SKM-1 (cell line): Measurements from ENCODE around the gene MEMO1.
"Not testable (repeated sequence)": the region's sequence is repeated elsewhere in the genome, so short reads cannot be mapped to it uniquely, and the experiment has no call there.

Experiments
- DNase-seq: peaks from one replicate; lab custom pipeline; 2025; ENCODE audit not compliant: unreplicated experiment; lab: John Stamatoyannopoulos, UW

MEMO1 gene

GRCh38 chr2:31998731-31999383, 12.0 kb downstream of the MEMO1 start:
- DNase-seq = no peak

DNA sequence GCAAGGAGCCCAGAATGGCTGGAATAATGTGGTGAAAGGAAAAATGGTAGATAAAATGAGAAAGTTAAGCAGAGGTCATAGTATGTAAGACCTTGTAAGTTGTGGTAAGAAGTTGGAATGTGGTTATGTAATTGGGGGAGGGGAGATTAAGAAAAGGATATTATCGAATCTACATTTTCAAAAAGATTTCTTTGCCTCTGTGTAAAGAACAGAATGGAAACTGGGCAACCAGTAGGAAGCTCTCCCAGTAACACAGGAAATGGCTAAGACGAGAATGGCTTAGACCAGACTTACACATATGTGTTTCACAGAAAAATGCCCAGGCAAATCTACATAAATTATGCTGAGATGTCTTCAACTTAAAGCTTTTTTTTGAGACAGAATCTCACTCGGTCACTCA, 13.2 kb downstream of the MEMO1 start:
- DNase-seq = no peak

GRCh38 chr2:31996571-31997150, 14.1 kb downstream of the MEMO1 start:
- no peak for DNase-seq

- no peak for DNase-seq
These were observed 17.9 kb downstream of the MEMO1 start for GRCh38 chr2:31992934-31993333.

DNA sequence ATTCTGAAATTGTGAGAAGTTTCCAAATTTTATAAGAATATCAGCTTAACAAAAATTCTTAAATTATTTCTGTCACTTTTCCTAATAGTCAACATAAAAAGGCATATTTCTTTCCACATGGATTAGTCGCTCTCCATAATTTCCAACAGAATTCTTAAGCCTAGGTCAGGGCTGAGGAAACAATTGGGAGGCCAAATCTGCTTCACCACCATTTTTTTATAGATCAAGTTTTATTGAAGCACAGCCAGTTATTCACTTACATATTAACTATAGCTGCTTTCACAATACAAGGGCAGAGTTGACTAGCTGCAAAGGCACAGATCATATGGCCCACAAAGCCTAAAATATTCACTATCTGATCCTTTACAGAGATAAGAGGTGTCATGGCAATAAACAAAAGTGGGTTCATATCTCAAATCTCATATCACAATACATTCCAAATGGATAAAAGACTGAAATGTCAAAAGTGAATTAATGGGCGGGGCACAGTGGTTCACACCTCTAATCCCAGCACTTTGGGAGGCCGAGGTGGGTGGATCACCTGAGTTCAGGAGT, 18.7 kb downstream of the MEMO1 start:
- no peak for DNase-seq

DNA sequence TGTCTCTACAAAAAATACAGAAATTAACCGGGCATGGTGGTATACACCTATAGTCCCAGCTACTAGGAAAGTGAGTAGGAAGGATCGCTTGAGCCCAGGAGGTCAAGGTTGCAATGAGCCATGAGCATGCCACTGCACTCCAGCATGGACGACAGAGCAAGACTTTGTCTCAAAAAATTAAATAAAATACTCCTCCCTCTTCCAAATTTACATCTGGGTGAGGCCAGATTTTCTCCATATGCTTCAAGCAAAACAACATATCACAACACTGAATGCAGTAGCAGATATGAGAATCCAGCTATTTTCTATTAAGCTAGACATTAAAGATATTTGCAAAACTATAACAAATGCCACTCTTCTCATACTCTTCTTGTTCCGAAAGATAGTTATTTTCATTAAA, 20.9 kb downstream of the MEMO1 start:
- no peak for DNase-seq

GRCh38 chr2:31987454-31988220, 23.2 kb downstream of the MEMO1 start:
- DNase-seq = no peak

- no peak for DNase-seq
These were observed 23.9 kb downstream of the MEMO1 start for GRCh38 chr2:31986906-31987305.

DNA sequence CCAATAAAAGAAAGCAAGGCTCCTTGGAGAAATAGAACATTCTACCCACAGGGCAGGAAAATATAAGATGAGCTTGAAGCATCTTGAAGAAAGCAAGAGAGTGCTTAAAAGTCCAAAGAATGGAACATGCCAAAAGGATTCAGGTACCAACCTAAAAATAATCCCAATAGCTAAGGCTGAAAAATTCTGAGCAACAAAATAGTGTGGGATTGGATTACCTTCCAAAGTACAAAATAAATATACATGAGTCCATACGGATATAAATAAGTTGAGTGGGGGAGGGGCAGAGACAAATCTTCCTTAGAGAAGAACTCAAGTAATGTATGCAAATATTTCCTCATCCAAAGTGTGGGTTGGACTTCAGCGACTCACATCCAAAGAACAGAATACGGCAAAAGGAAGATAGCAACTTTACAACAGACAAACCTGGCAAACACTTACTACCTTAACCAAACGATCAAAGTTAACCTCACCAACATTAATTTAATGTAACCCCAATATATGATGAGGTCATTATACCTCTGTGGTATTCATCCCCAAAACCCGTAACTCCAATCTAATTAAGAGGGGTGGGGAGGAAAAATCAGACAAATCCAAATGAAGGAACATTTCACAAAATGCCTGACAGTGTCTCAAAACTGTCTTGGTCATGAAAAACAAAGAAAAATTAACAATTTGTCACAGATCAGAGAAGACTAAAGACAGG, 26.9 kb downstream of the MEMO1 start:
- no peak for DNase-seq

- peak; percentile 25 for DNase-seq
These were observed 30.0 kb downstream of the MEMO1 start for GRCh38 chr2:31980674-31981356.

DNA sequence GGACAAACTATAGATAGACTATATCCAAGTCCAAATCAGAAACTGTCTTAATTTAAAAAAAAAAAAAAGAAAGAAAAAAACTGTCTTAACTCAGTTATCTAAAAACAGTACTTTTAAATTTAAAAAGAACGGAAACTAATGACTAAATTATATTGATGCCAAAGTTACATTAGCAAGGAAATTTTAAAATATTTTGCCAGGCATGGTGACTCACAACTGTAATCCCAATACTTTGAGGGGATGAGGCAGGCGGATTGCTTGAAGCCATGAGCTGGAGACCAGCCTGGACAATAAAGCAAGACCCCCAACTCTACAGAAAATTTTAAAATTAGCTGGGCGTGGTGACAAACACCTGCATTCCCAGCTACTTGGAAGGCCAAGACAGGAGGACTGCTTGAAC, 30.9 kb downstream of the MEMO1 start:
- no peak for DNase-seq

- DNase-seq = no peak
These were observed 31.8 kb downstream of the MEMO1 start for GRCh38 chr2:31979018-31979417.

- no peak for DNase-seq
These were observed 32.4 kb downstream of the MEMO1 start for GRCh38 chr2:31978436-31978835.

DNA sequence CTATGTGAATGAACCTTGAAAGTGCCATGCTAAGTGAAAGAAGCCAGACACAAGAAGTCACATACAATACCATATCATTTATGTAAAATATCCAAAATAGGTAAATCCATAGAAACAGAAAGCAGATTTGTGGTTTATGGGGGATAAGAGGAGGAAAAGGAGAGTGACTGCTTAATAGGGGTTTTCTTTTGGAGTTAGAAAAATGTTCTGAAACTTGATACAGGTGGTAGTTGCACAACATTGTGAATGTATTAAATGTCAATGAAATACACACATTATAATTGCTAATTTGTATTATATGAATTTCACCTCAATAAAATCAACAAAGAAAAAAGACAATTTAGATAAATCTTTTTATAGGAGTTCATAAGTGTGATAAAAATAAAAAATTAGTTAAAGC, 37.1 kb downstream of the MEMO1 start:
- DNase-seq = no peak

DNA sequence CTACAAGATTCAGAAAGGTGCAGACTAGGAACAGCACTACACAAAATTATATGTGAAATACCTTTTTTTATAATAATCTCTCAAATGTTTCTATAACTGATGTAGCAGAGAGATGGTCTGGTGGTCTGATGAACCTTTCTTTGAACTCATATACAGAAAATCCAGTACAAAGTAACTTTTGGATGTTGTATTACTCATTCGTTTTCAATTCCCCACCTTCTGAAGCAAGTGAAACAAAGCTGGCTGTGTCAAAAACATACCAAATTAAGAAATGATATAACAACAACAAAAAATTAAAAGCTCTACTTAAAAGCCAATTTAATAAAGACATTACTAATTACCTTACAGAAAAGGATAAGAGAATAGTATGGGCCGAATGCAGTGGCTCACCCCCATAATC, 38.7 kb downstream of the MEMO1 start:
- no peak for DNase-seq

DNA sequence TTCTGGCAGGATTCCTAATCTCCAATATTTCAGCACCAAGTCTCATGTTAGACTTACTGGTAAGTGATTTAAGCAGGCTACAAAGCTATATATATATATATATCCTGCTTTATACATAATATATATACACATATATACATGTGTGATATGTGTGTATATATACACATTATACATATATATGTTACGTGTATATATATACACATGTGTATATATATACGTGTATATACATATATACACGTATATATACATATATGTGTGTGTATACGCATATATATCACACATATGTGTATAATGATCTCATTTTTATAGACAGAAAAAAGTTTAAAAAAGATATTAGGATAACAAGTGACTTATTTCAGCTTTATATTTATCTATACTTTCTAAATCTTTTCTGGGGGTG, 41.6 kb downstream of the MEMO1 start:
- DNase-seq = no peak

DNA sequence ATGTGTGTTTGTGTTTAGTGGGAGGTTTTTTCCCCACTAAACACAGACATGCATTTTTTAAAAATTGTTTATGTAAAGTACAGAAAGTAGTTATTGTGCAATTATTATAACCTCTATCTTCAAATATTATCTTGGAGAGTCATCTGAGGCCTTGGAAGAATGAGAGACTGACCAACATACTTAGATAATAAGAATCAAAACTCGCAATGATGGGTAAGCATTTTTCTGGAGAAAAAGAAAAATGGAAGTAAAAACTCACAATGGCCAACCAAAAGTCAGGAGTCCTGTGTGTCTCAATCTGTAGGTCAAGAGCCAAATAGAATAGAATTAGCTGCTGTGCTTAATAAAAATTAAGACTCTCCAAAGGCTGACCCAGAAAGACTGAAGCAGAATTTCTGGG, 43.0 kb downstream of the MEMO1 start:
- no peak for DNase-seq

GRCh38 chr2:31966402-31966801, 44.4 kb downstream of the MEMO1 start:
- DNase-seq = not testable (repeated sequence)

- DNase-seq = no peak
These were observed 45.7 kb downstream of the MEMO1 start for GRCh38 chr2:31965094-31965493.

- DNase-seq = no peak
These were observed 47.9 kb downstream of the MEMO1 start for GRCh38 chr2:31962757-31963361.
